SK-MEL-5 (cell line): Measurements from ENCODE around the gene PIGK. TPM values are rescaled to one million over a fixed set of nuclear protein-coding genes. Genes with fewer than 3 reads are reported as not detected.

Experiments used
- DNase-seq: peaks from one replicate; pipeline ENCODE4 v3.0.0-alpha.2; 2016; ENCODE audit warnings: low read depth, low spot score
- in situ Hi-C: cut with HindIII; loops from 2 replicates; pipeline ENCODE4 v1.10.0; 2016; ENCODE audit warnings: low sequenced_read_pairs, high pct_unique_total_duplicates, low pct_unique_long_range_greater_than_20kb
- total RNA-seq: library from RNA; depleted of rRNA; stranded (reverse); fragments of >200 nt; shearing (Covaris generic); gene quantifications from 2 replicates; pipeline ENCODE4 v1.2.3, GENCODE V29; 2014

PIGK gene
- total RNA-seq, 1 experiment from 2014 or later = 64.7 TPM

DNA sequence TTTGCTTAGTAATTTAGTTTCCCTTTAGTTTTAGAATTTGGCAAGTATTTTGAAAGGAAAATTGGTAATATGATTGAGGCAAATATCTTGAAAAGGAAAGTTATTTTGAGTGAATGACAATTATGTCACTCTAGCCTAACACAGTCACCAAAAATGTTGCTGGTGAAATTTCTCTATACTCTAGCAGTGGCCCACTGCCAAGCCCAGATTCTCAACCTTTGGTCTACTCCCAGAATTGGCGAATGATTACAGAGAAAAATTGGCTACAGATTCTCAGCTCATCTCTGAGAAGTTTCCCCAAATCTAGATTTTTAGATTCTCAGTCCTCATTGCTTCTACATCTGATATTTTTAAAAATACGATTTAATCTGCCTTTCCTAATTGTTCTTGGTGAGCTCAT, 84.9 kb downstream of the PIGK start:
- in situ Hi-C loops = no loop called here
- no peak for DNase-seq

DNA sequence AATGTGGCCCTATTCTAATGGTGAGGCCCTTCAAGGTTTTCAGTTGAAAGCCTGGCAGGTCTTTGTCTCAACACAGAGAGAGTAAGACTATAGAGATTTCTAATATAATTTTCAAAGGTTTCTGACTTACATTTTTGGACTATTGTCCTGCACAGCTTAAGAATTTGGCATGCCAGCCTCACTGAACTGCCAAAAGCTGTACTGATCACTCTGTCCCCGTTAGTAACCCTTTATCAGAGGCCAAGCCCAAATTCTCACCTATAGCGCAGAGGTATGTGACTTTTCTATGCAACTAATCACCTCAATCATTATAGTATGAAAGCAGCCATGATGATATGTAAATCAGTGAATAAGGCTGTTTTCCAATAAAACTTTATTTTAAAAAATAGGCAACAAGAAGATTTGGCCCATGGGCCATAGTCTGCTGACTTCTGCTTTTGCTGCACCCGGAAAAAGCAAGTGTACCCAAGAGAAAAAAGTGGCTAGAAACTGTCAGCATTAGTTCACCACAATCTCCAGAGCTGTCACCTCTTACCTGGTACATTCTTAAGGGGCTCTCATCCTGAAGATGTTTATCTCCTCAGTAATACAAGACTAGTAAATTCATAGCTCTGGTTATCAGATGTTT, 85.4 kb downstream of the PIGK start:
- in situ Hi-C loops = no loop called here
- DNase-seq = no peak

DNA sequence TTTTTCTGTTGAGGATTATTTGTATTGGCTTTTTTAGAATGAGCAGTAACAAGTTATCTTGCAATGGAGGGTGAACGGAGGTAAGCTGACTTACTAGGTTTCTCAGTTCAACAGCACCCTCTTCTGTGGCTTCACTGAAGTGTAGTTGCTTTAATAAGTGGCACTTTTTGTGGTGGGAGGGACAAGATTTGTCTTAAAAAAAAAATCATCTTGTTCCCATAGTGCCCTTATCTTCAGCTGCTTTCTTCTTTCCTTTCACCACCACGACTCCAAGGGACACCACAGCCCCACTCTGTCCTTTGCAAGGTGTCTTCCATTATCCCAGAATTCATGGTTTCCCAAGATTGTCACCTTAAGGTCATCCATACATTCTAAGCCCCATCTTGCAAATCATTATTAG, 92.9 kb downstream of the PIGK start:
- in situ Hi-C loops = no loop called here
- DNase-seq = peak; percentile 83

DNA sequence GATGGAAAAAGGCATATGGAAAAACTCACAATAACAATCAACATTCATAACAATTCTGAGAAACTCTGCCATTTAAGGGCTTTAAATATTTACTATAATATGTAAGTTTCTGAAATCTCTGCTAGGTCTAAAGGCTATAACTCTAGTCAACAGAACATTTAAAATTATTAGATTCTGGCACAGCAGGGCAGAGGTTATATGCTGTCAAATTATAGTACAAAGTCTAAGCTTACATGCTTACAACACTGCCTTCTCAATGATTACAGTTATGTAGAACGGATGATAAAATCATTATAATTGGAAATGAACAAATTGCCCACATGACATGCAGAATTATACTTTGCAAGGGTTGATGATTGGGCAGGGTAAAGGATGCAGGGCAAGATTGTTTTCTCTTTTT, 97.7 kb downstream of the PIGK start:
- in situ Hi-C loops = no loop called here
- no peak for DNase-seq

DNA sequence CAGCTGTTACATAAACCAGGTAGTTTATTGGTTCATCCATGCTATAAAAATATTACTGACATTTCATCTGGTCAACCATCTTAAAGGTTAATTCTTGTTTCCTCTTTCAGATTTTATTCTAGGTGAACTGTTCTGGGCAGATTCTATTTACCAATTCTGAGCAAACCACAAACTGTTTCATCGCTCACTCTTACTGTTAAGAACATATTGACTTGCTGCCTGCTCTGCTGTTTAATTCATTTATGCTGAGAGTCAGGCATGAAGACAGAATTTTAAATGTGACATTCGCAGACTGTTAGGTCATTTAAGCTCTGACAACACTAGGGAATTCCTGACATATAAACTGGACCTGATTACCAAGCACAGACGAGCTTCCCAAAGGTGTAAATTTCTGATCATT, 98.3 kb downstream of the PIGK start:
- DNase-seq = no peak
- in situ Hi-C loops = no loop called here

DNA sequence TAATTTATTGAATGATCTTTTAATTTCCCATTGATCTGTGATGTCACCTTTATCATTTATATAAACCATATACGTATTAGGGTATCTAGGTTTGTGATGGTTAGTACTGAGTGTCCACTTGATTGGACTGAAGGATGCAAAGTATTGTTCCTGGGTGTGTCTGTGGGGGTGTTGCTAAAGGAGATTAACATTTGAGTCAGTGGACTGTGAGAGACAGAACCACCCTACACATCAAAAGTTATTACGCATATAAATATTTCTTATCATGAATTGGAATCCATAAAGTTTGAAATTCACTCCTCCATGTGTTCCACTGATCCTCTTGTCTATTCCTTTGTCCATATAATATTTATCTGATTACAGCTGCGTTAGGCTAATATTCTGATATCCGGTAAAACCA, 100.5 kb downstream of the PIGK start:
- in situ Hi-C loops = no loop called here
- no peak for DNase-seq

DNA sequence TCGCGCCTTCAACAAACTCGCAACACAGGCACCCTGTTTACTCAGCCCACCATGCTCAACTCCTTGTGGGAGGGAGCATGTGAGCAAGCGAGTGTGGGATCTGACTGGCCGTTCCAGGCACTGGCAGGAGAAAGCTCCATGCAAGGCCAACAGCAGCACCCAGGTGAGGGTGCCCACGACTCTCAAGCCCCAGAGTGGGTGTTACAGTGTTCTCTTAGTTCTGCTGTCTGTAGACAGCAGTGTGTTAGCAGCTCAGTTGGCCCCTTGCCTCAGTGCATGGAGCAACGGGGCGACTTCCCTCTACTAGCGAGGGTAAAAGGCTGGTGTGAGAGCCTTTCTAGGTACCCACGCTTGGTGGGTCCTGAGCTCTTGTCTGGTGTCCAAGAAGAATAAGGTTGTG, 114.6 kb downstream of the PIGK start:
- no peak for DNase-seq
- in situ Hi-C loops = no loop called here

DNA sequence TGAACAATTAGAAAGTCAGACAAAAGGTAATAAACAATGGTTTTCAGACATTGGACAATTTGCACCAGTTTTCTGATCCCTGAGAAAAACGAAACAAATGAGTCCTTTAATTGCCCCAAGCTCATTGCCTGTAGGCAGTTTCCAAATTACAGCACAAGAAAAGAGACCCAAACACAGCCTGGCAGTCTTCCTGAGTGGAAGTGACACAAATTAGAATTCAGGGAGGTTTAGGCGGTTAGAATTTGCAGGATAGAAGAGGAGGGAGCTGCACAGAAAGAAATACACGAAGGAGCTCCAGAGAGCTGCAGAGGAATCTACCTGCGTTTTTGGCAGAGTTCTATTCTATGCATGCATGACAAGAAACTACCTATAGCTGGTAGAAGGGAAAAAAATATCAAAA, 115.7 kb downstream of the PIGK start:
- DNase-seq = no peak
- in situ Hi-C loops = no loop called here

DNA sequence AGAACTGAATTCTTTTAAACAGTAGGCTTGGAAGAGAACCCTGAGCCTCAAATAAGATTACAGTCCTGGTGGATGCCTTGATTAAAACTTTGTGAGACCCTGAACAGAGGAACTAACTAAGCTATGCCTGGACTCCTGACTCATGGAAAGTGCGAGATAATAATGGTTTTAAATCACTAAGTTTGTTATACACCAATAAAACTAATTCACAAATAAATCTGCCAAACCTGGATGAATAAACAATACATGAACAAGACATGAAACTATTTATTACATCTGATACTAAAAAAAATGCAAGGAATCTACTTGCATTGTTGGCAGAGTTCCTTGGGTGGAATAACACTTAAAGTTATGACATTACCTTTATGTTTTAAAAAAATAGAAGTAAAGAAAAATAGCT, 118.4 kb downstream of the PIGK start:
- in situ Hi-C loops = no loop called here

DNA sequence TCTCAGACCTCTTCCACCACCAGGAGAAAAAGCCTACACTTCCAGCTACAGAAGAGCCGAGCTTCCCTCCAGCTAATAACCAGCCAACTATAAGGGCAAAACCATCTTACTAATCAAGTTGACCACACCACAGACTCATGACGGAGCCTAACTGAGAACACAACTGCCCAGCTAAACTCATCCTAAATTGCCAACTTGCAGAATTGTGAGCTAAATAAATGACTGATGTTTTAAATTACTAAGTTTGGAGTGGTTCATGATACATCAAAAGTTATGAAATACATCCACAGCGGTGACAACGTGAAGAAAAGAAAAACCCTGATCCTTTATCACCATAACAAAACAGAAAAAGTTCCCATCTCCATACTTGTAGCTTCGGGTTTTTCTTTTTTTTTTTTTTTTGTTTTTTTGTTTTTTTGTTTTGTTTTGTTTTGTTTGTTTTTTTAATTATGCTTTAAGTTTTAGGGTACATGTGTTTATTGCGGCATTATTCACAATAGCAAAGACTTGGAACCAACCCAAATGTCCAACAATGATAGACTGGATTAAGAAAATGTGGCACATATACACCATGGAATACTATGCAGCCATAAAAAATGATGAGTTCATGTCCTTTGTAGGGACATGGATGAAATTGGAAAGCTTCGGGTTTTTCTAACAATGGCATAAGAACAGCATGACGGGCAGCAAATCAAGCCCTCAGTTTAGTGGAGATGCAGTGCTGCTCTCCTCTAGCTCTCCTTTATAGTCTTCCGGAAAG, 122.6 kb downstream of the PIGK start:
- in situ Hi-C loops = no loop called here

More for the DNA sequence above, 118.4 kb downstream of the PIGK start:
- no peak for DNase-seq

DNA sequence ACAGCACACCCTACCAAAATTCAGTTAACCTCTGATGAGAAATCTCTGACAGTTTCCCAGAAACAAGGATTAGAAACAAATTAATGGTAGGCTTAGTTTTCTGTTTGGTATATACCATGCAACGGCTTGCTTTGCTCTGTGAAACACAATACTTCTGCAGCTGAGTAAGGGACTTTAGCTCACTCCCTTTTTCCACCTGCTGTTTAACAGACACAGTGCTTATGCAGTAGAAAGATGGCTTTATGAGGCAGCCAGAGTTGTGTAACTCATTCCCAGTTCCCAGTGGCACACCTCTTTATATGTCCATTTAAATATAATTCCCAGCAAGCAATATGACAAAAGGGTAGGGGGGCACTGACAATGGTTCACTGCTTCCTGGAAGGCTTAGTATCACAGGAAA, 124.0 kb downstream of the PIGK start:
- DNase-seq = no peak
- in situ Hi-C loops = no loop called here

More for the DNA sequence above, 122.6 kb downstream of the PIGK start:
- no peak for DNase-seq

DNA sequence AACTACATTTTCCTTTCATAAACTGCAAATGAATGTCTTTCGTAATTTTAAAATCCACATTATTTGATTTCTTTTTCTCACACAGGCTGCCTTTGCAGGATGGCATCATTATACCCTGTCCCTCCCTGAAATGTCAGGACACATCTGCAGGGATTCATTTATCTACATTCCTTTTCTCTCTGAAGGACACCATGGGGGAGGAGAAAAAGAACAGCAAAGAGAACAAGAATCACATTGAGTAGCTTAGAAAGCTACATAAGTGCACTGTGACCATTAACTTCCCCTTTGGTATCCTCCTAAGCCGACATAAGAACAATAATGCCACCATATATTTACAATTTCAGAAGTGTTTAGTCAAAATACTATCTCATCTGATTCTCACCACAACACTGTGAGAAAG, 129.5 kb downstream of the PIGK start:
- in situ Hi-C loops = no loop called here
- DNase-seq = no peak

DNA sequence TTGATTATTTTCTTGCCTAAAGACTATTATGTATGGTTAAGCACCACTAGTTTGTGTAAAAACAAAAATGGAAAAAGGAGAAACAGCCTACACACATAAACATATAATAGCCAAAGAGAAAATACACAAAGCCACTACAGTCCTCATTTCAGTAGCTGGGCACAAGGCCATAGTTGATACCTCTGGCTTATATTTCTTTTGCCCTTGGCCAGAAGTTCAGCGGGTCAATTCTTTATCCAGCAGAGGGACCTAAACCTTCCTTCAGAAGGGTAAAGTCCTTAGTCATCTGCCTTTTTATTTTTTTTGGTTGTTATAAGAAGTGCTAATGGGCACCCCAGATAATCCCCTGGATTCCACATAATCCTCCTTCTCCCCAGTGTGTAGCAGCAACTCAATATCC, 134.1 kb downstream of the PIGK start:
- in situ Hi-C loops = no loop called here
- no peak for DNase-seq

DNA sequence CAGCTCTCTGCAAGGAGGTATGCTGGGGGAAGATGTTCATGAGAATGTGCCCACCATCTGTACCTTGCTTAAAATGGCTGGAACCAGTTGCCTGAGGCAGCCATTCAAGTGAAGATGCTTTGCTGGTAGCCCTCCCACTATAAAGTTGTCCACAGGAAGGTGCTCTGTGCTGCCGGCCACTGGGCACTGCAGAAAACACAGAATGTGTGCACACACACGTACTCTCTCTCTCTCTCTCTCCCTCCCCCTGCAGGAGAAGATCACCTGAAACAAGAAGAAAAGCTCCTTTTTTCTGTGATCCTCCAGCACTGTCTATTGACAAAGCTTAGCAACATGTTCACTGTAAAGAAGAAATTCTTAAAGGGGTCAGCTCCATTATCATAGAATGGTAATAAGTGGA, 134.8 kb downstream of the PIGK start:
- peak; percentile 28 for DNase-seq
- in situ Hi-C loops = no loop called here

DNA sequence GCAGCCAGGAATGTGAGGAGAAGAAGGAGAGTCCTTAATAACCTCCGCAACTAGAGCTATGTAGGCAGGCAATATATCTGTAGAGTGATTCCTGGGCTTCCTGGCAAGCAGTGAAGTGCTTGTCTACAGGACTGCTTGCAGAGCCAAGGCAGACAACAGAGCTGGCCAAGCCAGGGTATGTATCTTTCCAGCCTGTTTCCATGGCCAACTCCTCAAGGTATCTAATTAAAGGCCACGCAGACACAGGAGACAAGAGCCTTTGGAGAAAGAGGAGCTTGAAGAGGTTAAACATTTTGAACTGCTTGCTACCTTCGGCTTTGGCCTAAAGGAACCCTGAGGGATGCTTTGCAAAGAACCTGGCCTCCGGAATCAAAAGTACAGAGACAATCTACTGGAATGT, 137.4 kb downstream of the PIGK start:
- in situ Hi-C loops = no loop called here
- no peak for DNase-seq

DNA sequence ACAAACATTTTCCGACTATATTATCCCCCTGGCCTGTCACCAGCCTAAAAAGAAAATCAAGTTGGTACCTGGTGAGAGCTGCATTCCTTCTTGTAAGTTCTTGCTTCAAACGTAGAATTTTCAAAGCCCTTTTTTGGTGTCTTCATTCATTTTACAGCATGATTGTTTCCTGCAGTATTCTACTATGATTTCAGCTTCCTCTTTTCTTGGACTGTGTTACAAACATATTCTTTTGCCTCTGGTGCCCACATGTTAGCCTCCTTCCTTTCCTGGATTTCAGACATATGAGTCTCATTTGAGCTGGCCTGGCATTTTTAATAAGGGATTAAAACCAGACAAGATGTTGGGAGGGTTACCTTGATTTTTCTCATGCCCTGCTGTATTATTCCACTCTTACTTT, 142.5 kb downstream of the PIGK start:
- DNase-seq = no peak
- in situ Hi-C loops = no loop called here

DNA sequence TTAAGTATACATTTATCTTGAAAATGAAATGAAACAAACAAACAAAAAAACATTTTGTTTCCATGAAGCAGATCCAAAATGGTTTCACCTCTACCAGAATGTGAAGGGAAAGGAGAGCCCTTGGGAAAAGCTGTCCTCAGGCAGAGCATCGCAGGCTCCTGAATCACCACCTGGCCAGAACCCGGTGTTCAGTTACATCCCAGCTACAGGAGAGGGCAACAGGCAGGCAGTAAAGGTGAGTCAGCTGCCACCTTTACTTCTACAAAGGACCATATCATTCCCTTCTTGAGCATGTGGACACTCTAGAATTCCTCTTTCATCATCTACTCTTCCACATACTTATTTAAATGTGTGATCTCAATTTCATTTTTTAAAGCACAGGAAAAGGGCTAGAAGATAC, 151.2 kb downstream of the PIGK start:
- in situ Hi-C loops = no loop called here
- no peak for DNase-seq

DNA sequence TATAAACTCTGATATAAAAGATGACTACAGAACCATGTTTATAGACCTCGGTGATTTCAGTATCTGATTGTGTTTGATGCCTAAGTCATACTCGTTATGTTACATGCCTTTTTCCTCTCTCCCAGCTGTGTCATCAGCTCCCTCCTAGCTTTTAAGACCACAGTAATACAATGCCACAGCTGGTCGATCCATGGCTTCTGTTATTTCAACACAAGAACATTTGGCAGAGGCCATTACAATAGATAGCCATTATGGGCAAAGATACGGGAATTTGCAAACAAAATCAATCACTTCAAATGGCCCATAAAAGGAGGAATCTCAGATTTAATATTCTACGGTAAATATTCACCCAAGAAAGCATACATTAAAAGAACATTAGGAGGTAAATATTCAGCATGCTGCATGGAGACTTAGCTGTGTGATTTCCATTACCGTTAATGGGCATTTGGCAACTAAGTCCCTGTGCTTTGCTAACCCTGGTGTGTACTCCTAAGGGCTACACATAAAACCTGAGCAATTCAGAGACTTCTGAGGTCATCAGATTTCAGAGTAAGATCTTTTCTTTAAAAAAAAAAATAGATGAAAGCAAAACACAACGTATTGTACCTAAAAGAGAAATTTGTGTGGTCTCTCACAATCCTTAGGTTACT, 153.4 kb downstream of the PIGK start:
- no peak for DNase-seq
- in situ Hi-C loops = no loop called here

DNA sequence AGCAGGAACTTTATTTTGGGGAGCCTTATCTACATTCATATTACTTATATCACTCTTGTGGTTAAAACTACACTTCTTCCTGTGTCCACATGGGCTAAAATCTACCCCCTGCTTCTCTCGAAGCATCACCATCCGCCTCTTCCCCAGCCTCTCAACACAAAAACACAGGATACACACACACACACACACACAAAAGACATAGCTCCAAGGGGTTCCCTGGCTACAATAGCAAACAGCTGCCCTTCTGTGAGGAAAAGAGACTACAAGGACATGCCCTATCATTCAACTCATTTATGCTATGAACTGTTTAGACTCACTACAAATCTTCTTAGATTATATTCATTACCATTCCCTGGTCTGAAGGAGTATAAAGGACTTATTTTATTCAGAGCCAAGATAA, 155.0 kb downstream of the PIGK start:
- DNase-seq = no peak
- in situ Hi-C loops = no loop called here
